GM19043 (cell line): ENCODE results near the gene CD1C.
"Not testable (repeated sequence)": the region's sequence is repeated elsewhere in the genome, so short reads cannot be mapped to it uniquely, and the experiment has no call there.

Experiments used
- ATAC-seq: cut with Tn5 transposase; IDR thresholded peaks from one replicate; pipeline ENCODE4 v1.9.1; 2021; ENCODE audit warnings: low read depth; ENCODE audit not compliant: unreplicated experiment

Gene CD1C

GRCh38 chr1:158289811-158290210 is at the start of gene CD1C:
Gene CD1C, plus strand, starts transcription at chr1:158289923. Its CDS starts 142 bp downstream, at chr1:158290065.
- ATAC-seq: no peak

DNA sequence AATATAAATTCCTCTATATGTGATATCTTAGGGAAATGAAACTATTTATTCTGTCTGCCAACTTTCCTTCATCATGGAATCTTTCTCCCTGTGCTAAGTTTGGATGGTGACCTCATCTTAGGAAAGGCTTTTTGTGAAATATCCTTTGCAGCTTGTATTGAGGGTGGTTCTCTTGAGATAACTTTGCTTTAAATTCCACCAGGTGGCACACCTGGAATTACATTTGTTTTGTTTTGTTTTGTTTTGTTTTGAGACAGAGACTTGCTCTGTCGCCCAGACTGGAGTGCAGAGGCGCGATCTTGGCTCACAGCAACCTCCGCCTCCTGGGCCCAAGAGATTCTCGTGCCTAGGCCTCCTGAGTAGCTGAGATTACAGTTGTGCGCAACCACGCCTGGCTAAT is 43.1 kb upstream of the CD1C start:
- ATAC-seq: no peak

DNA sequence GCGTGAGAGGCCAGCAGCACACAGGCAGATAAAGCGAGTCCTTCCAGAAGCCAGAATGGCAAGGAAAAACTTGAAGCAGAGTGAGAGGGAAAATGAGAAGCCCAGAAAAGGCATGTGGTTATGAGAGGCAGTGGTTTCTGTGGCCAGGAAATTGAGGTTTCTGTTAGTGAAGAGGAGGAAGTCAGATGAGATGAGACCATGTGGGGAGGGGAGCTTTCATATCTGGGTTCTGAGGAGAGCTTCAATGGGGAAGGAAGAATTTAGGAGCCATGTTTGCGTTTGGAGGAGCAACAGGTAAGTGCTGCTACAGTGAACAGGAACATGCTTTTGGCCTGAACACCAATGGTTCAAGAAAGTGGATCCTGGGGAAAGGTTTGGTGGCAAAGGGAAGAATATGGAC is 41.6 kb upstream of the CD1C start:
- no peak for ATAC-seq

- ATAC-seq: no peak
These were observed 41.0 kb upstream of the CD1C start for GRCh38 chr1:158248771-158249170.

DNA sequence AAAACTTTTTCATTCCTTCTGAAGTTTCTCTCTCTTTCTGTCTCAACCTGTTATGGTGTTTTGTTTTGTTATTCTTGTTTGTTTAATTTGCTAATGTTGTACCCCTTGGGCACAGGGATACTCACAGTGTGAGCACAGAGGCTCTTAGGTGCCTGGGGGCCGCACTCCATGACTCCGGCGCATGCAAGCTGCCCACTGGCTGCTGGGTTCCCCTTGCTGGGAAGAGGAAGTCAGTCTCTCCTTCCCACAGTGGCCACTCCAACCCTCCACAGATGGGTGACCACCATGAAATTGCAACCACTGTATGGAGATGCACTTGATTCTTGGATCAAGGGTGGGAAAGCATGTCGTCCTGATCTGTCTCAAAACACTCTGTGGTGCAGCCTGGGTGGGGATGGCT is 40.1 kb upstream of the CD1C start:
- ATAC-seq: no peak

DNA sequence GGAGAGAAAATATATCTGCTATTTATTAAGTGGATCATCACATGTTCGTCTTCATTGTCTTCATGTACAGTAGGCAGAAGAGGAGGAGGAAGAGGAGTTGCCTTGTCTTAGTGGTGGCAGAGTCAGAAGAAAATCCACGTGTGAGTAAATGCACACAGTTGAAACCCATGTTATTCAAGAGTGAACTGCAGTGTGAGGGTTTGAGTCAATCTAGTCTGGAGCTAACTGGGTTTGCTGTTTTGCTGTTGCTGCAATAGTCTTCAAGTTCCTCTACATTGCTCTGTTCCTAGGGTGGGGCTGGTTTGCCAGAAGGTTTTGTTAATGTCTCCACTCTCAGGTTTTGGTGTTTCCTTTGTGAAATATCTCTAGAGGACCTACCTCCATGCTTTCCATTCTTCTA is 38.6 kb upstream of the CD1C start:
- no peak for ATAC-seq

DNA sequence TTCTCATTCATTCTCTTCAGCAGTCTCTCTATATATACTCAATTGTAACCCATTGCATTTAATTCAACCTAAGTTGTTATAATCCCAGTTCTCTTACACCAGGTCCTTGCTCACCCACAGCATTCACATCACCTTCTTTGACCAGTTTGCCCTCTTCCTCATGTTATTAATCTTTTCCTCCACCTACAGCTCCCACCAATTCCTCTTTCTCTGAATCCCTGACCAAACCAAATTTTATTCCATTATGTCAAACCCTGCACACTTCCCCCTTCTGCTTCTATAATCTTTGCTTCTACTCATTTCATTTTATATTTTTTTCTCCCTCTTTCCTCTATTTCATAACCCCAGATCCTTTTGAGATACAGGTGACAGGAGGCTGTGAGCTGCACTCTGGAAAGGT is 34.1 kb upstream of the CD1C start:
- no peak for ATAC-seq

- not testable (repeated sequence) for ATAC-seq
These were observed 33.0 kb upstream of the CD1C start for GRCh38 chr1:158256747-158257146.

DNA sequence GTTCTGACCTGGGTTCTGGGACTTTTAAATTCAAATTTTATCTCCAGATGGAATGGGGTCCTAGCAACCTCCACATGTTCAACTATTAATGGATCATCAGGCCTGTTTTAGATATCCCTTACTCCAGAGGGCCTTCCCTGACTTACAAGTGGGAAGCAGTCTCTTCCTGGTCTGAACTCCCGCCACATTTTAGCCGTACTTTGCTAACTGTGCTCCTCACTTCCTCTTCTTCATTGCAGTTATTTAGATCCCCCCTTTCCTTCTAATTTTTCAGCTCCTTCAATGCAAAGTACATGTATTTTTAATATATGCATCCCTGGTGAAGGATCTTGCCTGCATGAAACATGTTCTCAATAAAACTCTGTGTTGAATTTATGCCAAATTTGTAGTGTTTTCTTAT is 31.8 kb upstream of the CD1C start:
- ATAC-seq: no peak

- no peak for ATAC-seq
These were observed 30.6 kb upstream of the CD1C start for GRCh38 chr1:158259117-158259516.

GRCh38 chr1:158272681-158273080 is 17.0 kb upstream of the CD1C start:
- no peak for ATAC-seq

GRCh38 chr1:158274797-158275196 is 14.9 kb upstream of the CD1C start:
- peak; percentile 69 for ATAC-seq

DNA sequence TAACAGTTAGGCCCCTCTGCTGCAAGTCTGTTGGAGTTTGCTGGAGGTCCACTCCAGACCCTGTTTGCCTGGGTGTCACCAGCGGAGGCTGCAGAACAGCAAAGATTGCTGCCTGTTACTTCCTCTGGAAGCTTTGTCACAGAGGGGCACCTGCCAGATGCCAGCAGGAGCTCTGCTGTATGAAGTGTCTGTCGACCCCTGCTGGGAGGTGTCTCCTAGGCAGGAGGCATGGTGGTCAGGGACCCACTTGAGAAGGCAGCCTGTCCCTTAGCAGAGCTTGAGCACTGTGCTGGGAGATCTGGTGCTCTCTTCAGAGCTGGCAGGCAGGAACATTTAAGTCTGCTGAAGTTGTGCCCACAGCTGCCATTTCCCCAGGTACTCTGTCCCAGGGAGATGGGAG is 7.3 kb upstream of the CD1C start:
- not testable (repeated sequence) for ATAC-seq

GRCh38 chr1:158283965-158284364 is 5.8 kb upstream of the CD1C start:
- peak; percentile 48 for ATAC-seq

- peak; percentile 73 for ATAC-seq
These were observed 3.9 kb upstream of the CD1C start for GRCh38 chr1:158285756-158286241.

- ATAC-seq: no peak
These were observed 3.2 kb upstream of the CD1C start for GRCh38 chr1:158286487-158286886.

DNA sequence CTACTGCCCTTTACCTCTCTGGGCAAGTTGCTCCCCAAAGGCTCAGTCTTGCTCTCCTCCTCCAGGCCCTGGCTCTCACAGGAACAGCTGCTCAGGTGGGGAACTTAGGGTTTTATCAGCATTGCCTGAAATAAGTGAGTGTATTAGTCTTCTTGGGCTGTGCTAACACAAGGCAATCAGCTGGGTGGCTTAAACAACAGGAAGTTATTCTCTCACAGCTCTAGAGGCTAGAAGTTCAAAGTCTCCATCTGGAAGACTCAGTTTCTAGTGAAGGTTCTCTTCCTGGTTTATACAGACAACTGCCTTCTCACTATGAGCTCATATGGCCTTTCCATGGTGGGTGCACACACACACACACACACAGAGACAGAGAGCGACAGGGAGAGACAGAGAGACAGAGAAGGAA is 2.8 kb upstream of the CD1C start:
- no peak for ATAC-seq

DNA sequence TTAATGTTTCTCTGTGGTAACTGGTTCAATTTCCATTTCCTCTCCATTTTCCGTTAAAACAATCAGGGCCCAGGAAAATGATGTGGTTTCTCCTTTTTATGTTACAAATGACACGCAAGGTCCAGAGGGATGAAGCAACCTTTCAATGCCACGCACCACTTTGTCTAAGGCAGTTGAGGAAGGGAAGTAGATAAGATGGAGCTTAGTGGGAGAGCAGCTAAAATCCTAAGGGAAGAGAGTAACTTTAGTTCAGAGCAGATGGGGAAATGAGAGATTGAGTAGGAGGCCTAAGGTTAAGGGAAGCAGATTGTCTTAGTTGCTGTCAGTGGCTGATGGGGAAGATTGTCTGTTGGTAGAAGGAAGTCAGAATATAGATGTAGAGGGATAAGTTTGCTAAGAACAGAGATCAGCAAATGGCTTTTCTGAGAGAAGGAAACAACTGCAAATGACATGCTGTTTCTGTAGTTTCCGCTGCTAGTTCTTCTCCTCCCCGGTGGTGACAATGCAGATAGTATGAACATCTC is 660 bp downstream of the CD1C start:
- no peak for ATAC-seq

DNA sequence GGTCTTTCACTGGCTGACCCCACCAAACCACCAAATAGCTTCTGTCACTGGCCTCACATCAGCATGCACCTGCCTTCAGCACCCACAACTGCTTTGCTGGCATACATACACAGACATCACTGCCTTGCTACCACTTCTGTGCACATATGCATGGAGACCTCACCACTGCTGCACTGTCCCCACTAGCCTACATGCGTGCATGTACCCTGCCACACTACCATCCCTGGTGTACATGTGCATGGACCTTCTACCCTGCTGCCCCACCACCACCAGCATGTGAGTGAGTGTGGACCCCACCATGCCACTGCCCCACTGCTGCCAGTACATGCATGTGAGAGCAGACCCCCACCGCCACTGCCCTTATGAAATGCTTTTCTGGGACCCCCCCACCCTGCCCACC is 6.1 kb downstream of the CD1C start:
- ATAC-seq: no peak

GRCh38 chr1:158310623-158311022 is 20.9 kb downstream of the CD1C start:
- no peak for ATAC-seq

DNA sequence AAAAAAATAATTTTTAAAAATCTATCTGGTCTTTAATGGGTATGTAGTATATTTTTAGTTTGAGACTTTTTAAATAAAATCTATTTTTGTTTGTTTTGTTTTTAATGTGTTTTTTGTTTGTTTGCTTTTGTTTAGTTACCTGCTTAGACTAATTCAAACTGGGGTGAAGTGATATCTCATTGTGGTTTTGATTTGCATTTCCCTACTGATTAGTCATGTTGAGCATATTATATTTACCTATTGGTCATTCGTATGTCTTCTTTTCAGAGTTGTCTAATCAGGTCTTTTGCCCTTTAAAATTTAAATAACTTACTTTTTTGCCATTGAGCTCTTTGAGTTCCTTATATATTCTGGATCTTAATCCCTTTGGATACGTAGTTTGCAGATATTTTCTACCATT is 21.3 kb downstream of the CD1C start:
- no peak for ATAC-seq

DNA sequence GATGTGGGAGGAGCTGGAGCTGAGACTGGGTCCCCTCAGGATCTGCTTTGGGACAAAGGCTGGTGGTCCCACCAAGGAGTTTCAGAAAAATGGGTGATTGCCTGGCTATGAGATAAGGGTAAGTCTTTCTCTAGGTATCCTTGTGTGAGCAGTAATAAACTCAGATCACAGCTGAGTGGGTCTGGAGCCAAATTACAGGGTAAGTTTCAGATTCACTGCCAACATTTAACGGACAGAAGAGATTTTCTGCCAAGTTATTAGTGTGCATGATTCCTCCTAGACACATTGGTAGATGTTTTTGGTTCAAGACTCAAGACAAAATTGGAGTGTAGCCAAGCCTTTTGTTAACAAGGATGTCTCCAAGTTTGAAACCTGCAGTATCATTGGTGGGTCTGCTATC is 34.1 kb downstream of the CD1C start:
- ATAC-seq: no peak

GRCh38 chr1:158324395-158324794 is 34.7 kb downstream of the CD1C start:
- no peak for ATAC-seq
